ENCODE data around the gene TUBB8. TPM values are rescaled to one million over a fixed set of nuclear protein-coding genes. Genes with fewer than 3 reads are reported as not detected.
"Not testable (repeated sequence)": the region's sequence is repeated elsewhere in the genome, so short reads cannot be mapped to it uniquely, and the experiment has no call there.

TUBB8 gene
- total RNA-seq, 1 donor from 2014 or later, result not detected

DNA sequence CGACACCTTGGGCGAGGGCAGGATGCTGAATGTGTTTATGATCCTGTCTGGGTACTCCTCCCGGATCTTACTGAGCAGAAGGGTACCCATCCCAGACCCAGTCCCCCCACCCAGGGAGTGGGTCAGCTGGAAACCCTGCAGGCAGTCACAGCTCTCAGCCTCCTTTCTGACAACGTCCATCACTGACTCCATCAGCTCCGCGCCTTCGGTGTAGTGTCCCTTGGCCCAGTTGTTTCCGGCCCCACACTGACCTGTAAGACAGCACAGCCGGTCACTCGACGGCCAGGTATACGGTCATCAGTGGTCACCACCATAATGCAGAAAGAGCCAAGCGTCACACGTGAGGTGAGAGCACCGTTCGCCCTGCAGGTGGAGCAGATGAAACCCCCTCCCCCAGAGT, 1.2 kb downstream of the TUBB8 start:
- DNase-seq (ENCODE audit: low read depth), result not testable (repeated sequence)

DNA sequence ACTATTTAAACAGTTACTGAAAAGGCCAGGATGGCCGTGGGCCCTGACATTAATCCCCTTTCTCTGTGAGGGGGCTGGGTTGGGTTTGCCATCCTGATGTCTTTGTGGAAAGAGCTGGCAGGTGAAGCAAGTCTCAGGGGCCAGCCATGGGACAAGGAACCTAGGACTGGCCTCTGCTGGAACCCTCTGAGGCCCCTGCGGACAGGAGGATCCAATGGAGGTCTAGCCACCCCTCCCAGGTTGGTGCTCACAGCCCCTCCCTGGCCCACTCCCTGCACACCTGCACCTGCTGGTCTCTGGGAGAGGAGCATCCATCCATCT, 35.8 kb downstream of the TUBB8 start:
- DNase-seq (ENCODE audit: low read depth), result not testable (repeated sequence)

DNA sequence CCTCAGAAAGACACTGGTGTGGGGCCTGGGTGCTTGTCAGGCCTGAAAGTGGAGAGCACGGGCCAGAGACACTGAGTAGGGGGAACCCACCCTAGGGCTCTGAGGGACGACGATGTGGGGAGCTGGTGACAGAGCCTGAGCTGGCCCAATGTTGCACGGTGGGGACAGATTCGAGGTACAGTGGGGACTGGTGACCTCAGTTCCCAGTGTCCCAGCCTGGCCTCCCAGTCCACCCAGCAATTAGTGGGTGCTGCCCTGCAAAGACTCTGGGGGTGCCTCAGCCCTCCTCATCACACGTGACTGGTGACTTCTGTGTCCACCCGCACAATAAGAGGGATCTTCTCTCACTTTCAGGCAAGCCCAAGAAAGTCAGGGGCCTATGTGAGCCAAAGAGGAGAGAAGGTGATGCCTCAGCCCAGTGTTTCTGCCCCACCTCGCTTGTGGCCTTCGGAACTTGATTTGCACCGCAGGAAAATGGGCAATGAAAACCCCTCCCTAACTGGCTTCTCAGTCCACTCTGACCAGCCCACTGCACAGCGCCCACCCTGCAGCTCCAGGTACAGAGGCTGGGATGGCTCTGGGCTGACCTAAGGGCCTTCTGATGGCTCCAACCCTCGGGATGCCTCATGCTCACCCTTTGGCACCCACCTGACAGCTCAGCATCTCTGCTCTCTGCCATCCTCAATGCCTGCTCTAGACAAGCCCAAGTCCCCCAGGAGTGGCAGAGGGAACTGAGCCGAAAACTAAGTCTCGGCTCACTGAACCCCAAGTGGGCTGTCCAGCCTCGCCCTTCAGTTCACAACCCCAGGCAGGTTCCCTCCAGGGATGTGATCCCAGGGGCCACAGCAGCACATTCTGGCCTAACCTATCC, 36.4 kb downstream of the TUBB8 start:
- not testable (repeated sequence) for DNase-seq (ENCODE audit: low read depth)

DNA sequence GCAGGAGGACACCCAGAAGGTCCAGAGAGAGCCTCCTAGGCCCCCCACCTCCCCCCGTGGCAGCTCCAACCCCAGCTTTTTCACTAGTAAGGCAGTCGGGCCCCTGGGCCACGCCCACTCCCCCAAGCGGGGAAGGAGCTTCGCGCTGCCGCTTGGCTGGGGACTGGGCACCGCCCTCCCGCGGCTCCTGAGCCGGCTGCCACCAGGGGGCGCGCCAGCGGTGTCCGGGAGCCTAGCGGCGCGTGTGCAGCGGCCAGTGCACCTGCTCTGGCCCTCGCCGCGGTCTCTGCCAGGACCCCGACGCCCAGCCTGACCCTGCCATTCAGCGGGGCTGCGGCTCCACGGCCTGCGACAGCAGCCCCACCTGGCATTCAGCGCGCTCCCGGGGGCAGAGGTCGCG, 37.8 kb downstream of the TUBB8 start:
- DNase-seq (ENCODE audit: low read depth), result not testable (repeated sequence)

DNA sequence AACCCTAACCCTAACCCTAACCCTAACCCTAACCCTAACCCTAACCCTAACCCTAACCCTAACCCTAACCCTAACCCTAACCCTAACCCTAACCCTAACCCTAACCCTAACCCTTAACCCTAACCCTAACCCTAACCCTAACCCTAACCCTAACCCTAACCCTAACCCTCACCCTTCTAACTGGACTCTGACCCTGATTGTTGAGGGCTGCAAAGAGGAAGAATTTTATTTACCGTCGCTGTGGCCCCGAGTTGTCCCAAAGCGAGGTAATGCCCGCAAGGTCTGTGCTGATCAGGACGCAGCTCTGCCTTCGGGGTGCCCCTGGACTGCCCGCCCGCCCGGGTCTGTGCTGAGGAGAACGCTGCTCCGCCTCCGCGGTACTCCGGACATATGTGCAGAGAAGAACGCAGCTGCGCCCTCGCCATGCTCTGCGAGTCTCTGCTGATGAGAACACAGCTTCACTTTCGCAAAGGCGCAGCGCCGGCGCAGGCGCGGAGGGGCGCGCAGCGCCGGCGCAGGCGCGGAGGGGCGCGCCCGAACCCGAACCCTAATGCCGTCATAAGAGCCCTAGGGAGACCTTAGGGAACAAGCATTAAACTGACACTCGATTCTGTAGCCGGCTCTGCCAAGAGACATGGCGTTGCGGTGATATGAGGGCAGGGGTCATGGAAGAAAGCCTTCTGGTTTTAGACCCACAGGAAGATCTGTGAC, 38.7 kb downstream of the TUBB8 start:
- not testable (repeated sequence) for DNase-seq (ENCODE audit: low read depth)

Other genes with a start within 250 kb of the TUBB8 start
- gene ZMYND11, start 86.2 kb upstream of the TUBB8 start, total RNA-seq, result 39.9 and 83.4 TPM in 2 replicates